ENCODE measurements around the gene BAZ1B.
"Not testable (repeated sequence)": the region's sequence is repeated elsewhere in the genome, so short reads cannot be mapped to it uniquely, and the experiment has no call there.

BAZ1B gene

GRCh38 chr7:73522105-73522872, at the start of gene BAZ1B:
Gene BAZ1B, minus strand, starts transcription at chr7:73522293. Its CDS starts 360 bp downstream, at chr7:73521933.
- DNase-seq, result peak; percentile 98

- no peak for DNase-seq
Observed at GRCh38 chr7:73570977-73571376, 48.9 kb upstream of the BAZ1B start.

- no peak for DNase-seq
Observed at GRCh38 chr7:73570521-73570920, 48.4 kb upstream of the BAZ1B start.

GRCh38 chr7:73569042-73569608, 47.0 kb upstream of the BAZ1B start:
- no peak for DNase-seq

- no peak for DNase-seq
Observed at GRCh38 chr7:73567846-73568685, 46.0 kb upstream of the BAZ1B start.

GRCh38 chr7:73567140-73567539, 45.0 kb upstream of the BAZ1B start:
- no peak for DNase-seq

- DNase-seq, result not testable (repeated sequence)
Observed at GRCh38 chr7:73566431-73566830, 44.3 kb upstream of the BAZ1B start.

- no peak for DNase-seq
Observed at GRCh38 chr7:73565675-73566340, 43.7 kb upstream of the BAZ1B start.

GRCh38 chr7:73560109-73560835, 38.2 kb upstream of the BAZ1B start:
- peak; percentile 34 for DNase-seq

- peak; percentile 81 for DNase-seq
Observed at GRCh38 chr7:73557397-73558257, 35.5 kb upstream of the BAZ1B start, which contains the start of gene BCL7B. Gene BCL7B, minus strand, starts transcription at chr7:73557690. Its CDS starts 112 bp downstream, at chr7:73557578.

GRCh38 chr7:73557108-73557396, 35.0 kb upstream of the BAZ1B start:
- peak; percentile 93 for DNase-seq

GRCh38 chr7:73556208-73557107, 34.4 kb upstream of the BAZ1B start:
- DNase-seq, result no peak

GRCh38 chr7:73555411-73555982, 33.4 kb upstream of the BAZ1B start:
- DNase-seq, result no peak

GRCh38 chr7:73550093-73550492, 28.0 kb upstream of the BAZ1B start:
- DNase-seq, result not testable (repeated sequence)

GRCh38 chr7:73549176-73549575, 27.1 kb upstream of the BAZ1B start:
- no peak for DNase-seq

- no peak for DNase-seq
Observed at GRCh38 chr7:73547841-73548240, 25.7 kb upstream of the BAZ1B start.

GRCh38 chr7:73544678-73545077, 22.6 kb upstream of the BAZ1B start:
- DNase-seq, result no peak

- no peak for DNase-seq
Observed at GRCh38 chr7:73541722-73542121, 19.6 kb upstream of the BAZ1B start.

- DNase-seq, result no peak
Observed at GRCh38 chr7:73539709-73540108, 17.6 kb upstream of the BAZ1B start.

- DNase-seq, result not testable (repeated sequence)
Observed at GRCh38 chr7:73538510-73538909, 16.4 kb upstream of the BAZ1B start.
